HEK293 (cell line): ENCODE data around the gene USP1.

Experiments
- CTCF ChIA-PET: fragments of 350-600 bp; formaldehyde crosslinking; extraction: SDS; loops from one replicate; lab custom pipeline; 2021; ENCODE audit warnings: antibody characterized with exemption; lab: Yijun Ruan, JAX
- POLR2A ChIA-PET: fragments of 300-600 bp; formaldehyde crosslinking; extraction: SDS; loops from one replicate; lab custom pipeline; 2020; ENCODE audit warnings: antibody characterized with exemption, inconsistent platforms; lab: Yijun Ruan, JAX
- H3K27ac ChIP-seq: fragments of 200-500 bp; sonication (Bioruptor generic); 2 replicates; pipeline ENCODE4 v1.5.1; 2014; ENCODE audit warnings: low read depth, low read length, control low read depth, inconsistent platforms; ENCODE audit errors: extremely low read depth
- H3K36me3 ChIP-seq, 2 experiments: fragments of 200-500 bp in 1 of 2; sonication (Bioruptor generic) in 1 of 2; 1 replicate in 1 of 2; 2 replicates in 1 of 2; pipeline ENCODE4 v1.5.1; 2014 to 2017; ENCODE audit warnings: inconsistent platforms in 2 of 2, low read length in 2 of 2; ENCODE audit not compliant: control insufficient read depth in 2 of 2, insufficient read depth in 1 of 2
- H3K4me1 ChIP-seq: fragments of 200-500 bp; sonication (Bioruptor generic); 2 replicates; pipeline ENCODE4 v1.5.1; 2014; ENCODE audit warnings: mild to moderate bottlenecking, low read length, inconsistent platforms; ENCODE audit not compliant: control insufficient read depth, insufficient read depth
- H3K4me3 ChIP-seq: 2 replicates; pipeline ENCODE4 v1.5.1; 2011; ENCODE audit warnings: low read depth, mild to moderate bottlenecking, control low read depth, low read length, moderate library complexity
- H3K9me3 ChIP-seq: fragments of 200-500 bp; sonication (Bioruptor generic); 2 replicates; pipeline ENCODE4 v1.5.1; 2014; ENCODE audit warnings: low read depth, low read length, inconsistent platforms; ENCODE audit not compliant: control insufficient read depth, insufficient read depth
- IKZF3 ChIP-seq: fragments of 450-650 bp; IDR thresholded peaks from 2 replicates; pipeline ENCODE4 v1.5.0; 2018; ENCODE audit warnings: missing biosample characterization, mild to moderate bottlenecking, missing genetic modification characterization, moderate library complexity
- KLF1 ChIP-seq: fragments of 450-650 bp; formaldehyde crosslinking; IDR thresholded peaks from 2 replicates; pipeline ENCODE4 v1.5.1; 2016; ENCODE audit warnings: missing biosample characterization, missing genetic modification characterization
- KLF17 ChIP-seq: fragments of 450-650 bp; formaldehyde crosslinking; IDR thresholded peaks from 2 replicates; pipeline ENCODE4 v1.5.1; 2016; ENCODE audit warnings: missing biosample characterization, missing genetic modification characterization
- PRDM2 ChIP-seq: fragments of 450-650 bp; formaldehyde crosslinking; IDR thresholded peaks from 2 replicates; pipeline ENCODE4 v1.5.1; 2016; ENCODE audit warnings: missing biosample characterization, missing genetic modification characterization, borderline replicate concordance
- RBAK ChIP-seq: fragments of 450-650 bp; formaldehyde crosslinking; IDR thresholded peaks from 2 replicates; pipeline ENCODE4 v1.5.1; 2016; ENCODE audit warnings: missing biosample characterization, missing genetic modification characterization
- ZBTB10 ChIP-seq: fragments of 450-650 bp; formaldehyde crosslinking; IDR thresholded peaks from 2 replicates; pipeline ENCODE4 v1.5.1; 2016; ENCODE audit warnings: missing biosample characterization, missing genetic modification characterization
- ZBTB7A ChIP-seq: fragments of 450-650 bp; formaldehyde crosslinking; IDR thresholded peaks from 2 replicates; pipeline ENCODE4 v1.5.1; 2016; ENCODE audit warnings: low read depth, missing biosample characterization, missing genetic modification characterization
- ZBTB8A ChIP-seq: fragments of 450-650 bp; formaldehyde crosslinking; IDR thresholded peaks from 2 replicates; pipeline ENCODE4 v1.5.1; 2016; ENCODE audit warnings: missing biosample characterization, missing genetic modification characterization
- ZFP37 ChIP-seq: fragments of 450-650 bp; formaldehyde crosslinking; IDR thresholded peaks from 2 replicates; pipeline ENCODE4 v1.5.1; 2016; ENCODE audit warnings: missing biosample characterization, missing genetic modification characterization
- ZNF112 ChIP-seq: fragments of 450-650 bp; formaldehyde crosslinking; IDR thresholded peaks from 2 replicates; pipeline ENCODE4 v1.5.0; 2017; ENCODE audit warnings: missing biosample characterization, missing genetic modification characterization
- ZNF140 ChIP-seq: fragments of 450-650 bp; formaldehyde crosslinking; IDR thresholded peaks from 2 replicates; pipeline ENCODE4 v1.5.1; 2016; ENCODE audit warnings: missing biosample characterization, missing genetic modification characterization
- ZNF223 ChIP-seq: fragments of 450-650 bp; formaldehyde crosslinking; IDR thresholded peaks from 2 replicates; pipeline ENCODE4 v1.5.1; 2016; ENCODE audit warnings: missing biosample characterization, missing genetic modification characterization
- ZNF26 ChIP-seq: fragments of 450-650 bp; formaldehyde crosslinking; IDR thresholded peaks from 2 replicates; pipeline ENCODE4 v1.5.1; 2016; ENCODE audit warnings: missing biosample characterization, missing genetic modification characterization
- ZNF292 ChIP-seq: fragments of 450-650 bp; formaldehyde crosslinking; IDR thresholded peaks from 2 replicates; pipeline ENCODE4 v1.5.1; 2016; ENCODE audit warnings: low read depth, missing biosample characterization, missing genetic modification characterization, borderline replicate concordance
- ZNF335 ChIP-seq: fragments of 450-650 bp; formaldehyde crosslinking; conservative IDR thresholded peaks from 2 replicates; pipeline ENCODE4 v1.5.1; 2016; ENCODE audit warnings: missing biosample characterization, missing genetic modification characterization
- ZNF341 ChIP-seq: fragments of 450-650 bp; formaldehyde crosslinking; IDR thresholded peaks from 2 replicates; pipeline ENCODE4; 2016; ENCODE audit warnings: low read depth, missing biosample characterization, missing genetic modification characterization
- ZNF416 ChIP-seq: fragments of 450-650 bp; formaldehyde crosslinking; IDR thresholded peaks from 2 replicates; pipeline ENCODE4 v1.5.1; 2016; ENCODE audit warnings: missing biosample characterization, missing genetic modification characterization
- ZNF433 ChIP-seq: fragments of 450-650 bp; formaldehyde crosslinking; IDR thresholded peaks from 2 replicates; pipeline ENCODE4 v1.5.1; 2016; ENCODE audit warnings: missing biosample characterization, missing genetic modification characterization, low read depth
- ZNF48 ChIP-seq: fragments of 450-650 bp; formaldehyde crosslinking; IDR thresholded peaks from 2 replicates; pipeline ENCODE4 v1.5.1; 2016; ENCODE audit warnings: missing biosample characterization, missing genetic modification characterization
- ZNF555 ChIP-seq: fragments of 450-650 bp; formaldehyde crosslinking; conservative IDR thresholded peaks from 2 replicates; pipeline ENCODE4 v1.5.1; 2017; ENCODE audit warnings: missing biosample characterization, mild to moderate bottlenecking, missing genetic modification characterization, inconsistent platforms
- ZNF580 ChIP-seq: fragments of 450-650 bp; formaldehyde crosslinking; IDR thresholded peaks from 2 replicates; pipeline ENCODE4 v1.5.1; 2016; ENCODE audit warnings: missing biosample characterization, missing genetic modification characterization
- ZNF585B ChIP-seq: fragments of 450-650 bp; formaldehyde crosslinking; IDR thresholded peaks from 2 replicates; pipeline ENCODE4 v1.5.1; 2016; ENCODE audit warnings: missing biosample characterization, missing genetic modification characterization
- ZNF621 ChIP-seq: fragments of 450-650 bp; formaldehyde crosslinking; IDR thresholded peaks from 2 replicates; pipeline ENCODE4 v1.5.1; 2017; ENCODE audit warnings: missing biosample characterization, missing genetic modification characterization
- ZNF629 ChIP-seq: fragments of 450-650 bp; formaldehyde crosslinking; IDR thresholded peaks from 2 replicates; pipeline ENCODE4 v1.5.1; 2017; ENCODE audit warnings: missing biosample characterization, missing genetic modification characterization
- ZNF677 ChIP-seq: fragments of 450-650 bp; IDR thresholded peaks from 2 replicates; pipeline ENCODE4 v1.5.0; 2018; ENCODE audit warnings: missing biosample characterization, mild to moderate bottlenecking, missing genetic modification characterization, moderate library complexity
- ZSCAN16 ChIP-seq: fragments of 450-650 bp; formaldehyde crosslinking; IDR thresholded peaks from 2 replicates; pipeline ENCODE4 v1.5.1; 2016; ENCODE audit warnings: missing biosample characterization, missing genetic modification characterization

The USP1 gene

GRCh38 chr1:62394646-62395045 is 42.2 kb upstream of the USP1 start:
- Histone ChIP-seq H3K4me1 (no peaks in the 10 kb centered on the region), H3K9me3 (no peaks in the 10 kb centered on the region), H3K4me3 (no peak overlapping the region), H3K27ac (no peak overlapping the region), H3K36me3 (no peaks in the 10 kb centered on the region)
- TF ChIP-seq ZNF140 (tag by site-specific recombination), result no peak
- no peak for TF ChIP-seq ZBTB10 (tag by site-specific recombination)
- TF ChIP-seq ZNF621 (tag by site-specific recombination), result no peak
- TF ChIP-seq RBAK (tag by site-specific recombination), result no peak
- TF ChIP-seq ZFP37, result no peak
- no peak for TF ChIP-seq ZNF341
- TF ChIP-seq ZBTB8A (tag by site-specific recombination), result no peak
- TF ChIP-seq IKZF3 (tag by site-specific recombination), result no peak
- TF ChIP-seq ZNF416 (tag by site-specific recombination), result no peak
- POLR2A ChIA-PET, result no interaction called here
- CTCF ChIA-PET, result interaction anchor here (1.0 to 7.7 kb wide), 2 partner anchors 9 to 219 kb away, joined by 3 to 91 read pairs; no protein-coding TSS in a partner anchor

GRCh38 chr1:62395291-62395690 is 41.6 kb upstream of the USP1 start:
- Histone ChIP-seq H3K36me3 (no peaks in the 10 kb centered on the region), H3K4me1 (no peaks in the 10 kb centered on the region), H3K9me3 (no peaks in the 10 kb centered on the region), H3K27ac (no peak overlapping the region), H3K4me3 (no peak overlapping the region)
- ChIA-PET POLR2A (no interaction called here), CTCF (no interaction called here)
- TF ChIP-seq ZNF677 (tag by site-specific recombination), result no peak
- no peak for TF ChIP-seq ZBTB7A (tag by site-specific recombination)
- TF ChIP-seq ZNF580 (tag by site-specific recombination), result no peak
- TF ChIP-seq ZNF629 (tag by site-specific recombination), result no peak
- no peak for TF ChIP-seq ZNF555 (tag by site-specific recombination)
- TF ChIP-seq ZNF585B (tag by site-specific recombination), result no peak
- no peak for TF ChIP-seq PRDM2 (tag by site-specific recombination)
- no peak for TF ChIP-seq ZNF223
- no peak for TF ChIP-seq ZNF433
- no peak for TF ChIP-seq KLF17 (tag by site-specific recombination)
- no peak for TF ChIP-seq ZNF292 (tag by site-specific recombination)
- no peak for TF ChIP-seq ZNF48 (tag by site-specific recombination)
- no peak for TF ChIP-seq ZNF621 (tag by site-specific recombination)
- no peak for TF ChIP-seq ZNF26 (tag by site-specific recombination)
- TF ChIP-seq ZNF335 (tag by site-specific recombination), result no peak
- no peak for TF ChIP-seq KLF1 (tag by site-specific recombination)
- no peak for TF ChIP-seq ZSCAN16
- no peak for TF ChIP-seq ZNF112 (tag by site-specific recombination)
